HepG2 (cell line): ENCODE data around the gene COL25A1. TPM values are rescaled to one million over a fixed set of nuclear protein-coding genes. Genes with fewer than 3 reads are reported as not detected.

ENCODE experiments used
- ATAC-seq: fragments of 200-7000 bp; cut with Tn5 transposase; 3 replicates; pipeline ENCODE4 v1.9.1; 2020; ENCODE audit warnings: mild to moderate bottlenecking, moderate library complexity
- BruUV-seq: library from RNA; stranded (reverse); fragments of 400-500 nt; replicated peaks from 2 replicates; lab custom pipeline; 2021; lab: Mats Ljungman, UMichigan
- CTCF ChIA-PET: fragments of 300-600 bp; formaldehyde crosslinking; extraction: SDS; loops from one replicate; lab custom pipeline; 2021; ENCODE audit warnings: low total read pairs, inconsistent platforms, low intra/inter-chr PET ratio; lab: Yijun Ruan, JAX
- POLR2A ChIA-PET: fragments of 350-600 bp; sonication (Branson Sonifier 250); formaldehyde crosslinking; loops from one replicate; lab custom pipeline; 2020; ENCODE audit warnings: antibody characterized with exemption, inconsistent platforms; lab: Yijun Ruan, JAX
- DNase-seq: peaks from one replicate; pipeline ENCODE4 v3.0.0-alpha.2; 2015; ENCODE audit warnings: low spot score
- FAIRE-seq: peaks from 3 replicates; lab custom pipeline; 2011; peaks lifted over from hg19 to GRCh38; lab: Jason Lieb, UNC
- H2AFZ ChIP-seq: one replicate; pipeline ENCODE4 v1.6.1; 2011; ENCODE audit warnings: low read length, inconsistent platforms
- H3K27ac ChIP-seq: fragments of 300-600 bp; 3 replicates; pipeline ENCODE4 v1.8.0; 2011; ENCODE audit warnings: mixed run types, mild to moderate bottlenecking, mixed read lengths, low read length, inconsistent platforms; ENCODE audit not compliant: insufficient read depth; ENCODE audit errors: extremely low read length
- H3K27me3 ChIP-seq, 2 experiments: fragments of 200-600 bp in 1 of 2; 2 replicates in 1 of 2; 3 replicates in 1 of 2; pipeline versions ENCODE4 v1.6.0 to v1.8.0; 2011; ENCODE audit warnings: low read length in 2 of 2, mild to moderate bottlenecking in 2 of 2, moderate library complexity in 2 of 2, inconsistent platforms in 1 of 2; ENCODE audit not compliant: insufficient read depth in 2 of 2, control insufficient read depth in 1 of 2
- H3K36me3 ChIP-seq, 2 experiments: fragments of 200-600 bp in 1 of 2; replicated peaks in 1 of 2; 2 replicates in 1 of 2; 3 replicates in 1 of 2; pipeline versions ENCODE4 v1.5.1 to v1.8.0; 2011; ENCODE audit warnings: low read length in 2 of 2, inconsistent platforms in 1 of 2; ENCODE audit not compliant: insufficient read depth in 2 of 2, control insufficient read depth in 1 of 2
- H3K4me1 ChIP-seq: 2 replicates; pipeline ENCODE4 v1.5.1; 2012; ENCODE audit warnings: low read length, inconsistent platforms; ENCODE audit not compliant: insufficient read depth
- H3K4me2 ChIP-seq: 2 replicates; pipeline ENCODE4 v1.6.0; 2011; ENCODE audit warnings: low read depth, low read length, inconsistent platforms
- H3K4me3 ChIP-seq, 3 experiments: fragments of 200-600 bp in 1 of 3; sonication (generic), shearing (Covaris generic) in 1 of 3; replicated peaks in 1 of 3; 2 replicates each; pipeline ENCODE4 v1.5.1; 2011 to 2016; ENCODE audit warnings: low read length in 3 of 3, inconsistent platforms in 2 of 3, low read depth in 2 of 3, mild to moderate bottlenecking in 2 of 3, control low read depth in 1 of 3, mixed read lengths in 1 of 3; ENCODE audit not compliant: insufficient read depth in 1 of 3
- H3K79me2 ChIP-seq: one replicate; pipeline ENCODE4 v1.6.1; 2011; ENCODE audit warnings: low read length, inconsistent platforms; ENCODE audit not compliant: insufficient read depth
- H3K9ac ChIP-seq: 2 replicates; pipeline ENCODE4 v1.6.0; 2011; ENCODE audit warnings: mild to moderate bottlenecking, low read depth, low read length, inconsistent platforms; ENCODE audit not compliant: insufficient read depth
- H3K9me3 ChIP-seq: 2 replicates; pipeline ENCODE4 v1.5.1; 2012; ENCODE audit warnings: mild to moderate bottlenecking, low read length
- H4K20me1 ChIP-seq: 2 replicates; pipeline ENCODE4 v1.6.0; 2011; ENCODE audit warnings: inconsistent platforms, mild to moderate bottlenecking, low read length, moderate library complexity; ENCODE audit not compliant: insufficient read depth
- HNF4G ChIP-seq, 2 experiments: sonication (generic) in 1 of 2; formaldehyde crosslinking in 1 of 2; IDR thresholded peaks; 2 replicates each; pipeline versions ENCODE4 v1.4.0 to v1.6.1; 2011 to 2020; ENCODE audit warnings: borderline replicate concordance in 2 of 2, low read depth in 2 of 2, mild to moderate bottlenecking in 2 of 2, low read length in 1 of 2, missing genetic modification reagents in 1 of 2, moderate library complexity in 1 of 2
- IKZF4 ChIP-seq: sonication (generic); formaldehyde crosslinking; IDR thresholded peaks from 2 replicates; pipeline ENCODE4 v1.5.1; 2020; ENCODE audit warnings: borderline replicate concordance, mild to moderate bottlenecking, low read depth, missing genetic modification reagents; ENCODE audit errors: not compliant biosample characterization
- KLF12 ChIP-seq: sonication (generic); formaldehyde crosslinking; IDR thresholded peaks from 2 replicates; pipeline ENCODE4 v1.4.0; 2020; ENCODE audit warnings: missing genetic modification reagents, borderline replicate concordance
- POLR2A ChIP-seq, 2 experiments: IDR thresholded peaks; 2 replicates each; pipeline ENCODE4 v1.6.1; 2011; ENCODE audit warnings: low read depth in 2 of 2, low read length in 2 of 2, mild to moderate bottlenecking in 1 of 2, moderate library complexity in 1 of 2; ENCODE audit not compliant: insufficient read depth in 1 of 2
- RAD21 ChIP-seq: fragments of 450-650 bp; formaldehyde crosslinking; IDR thresholded peaks from 2 replicates; pipeline ENCODE4 v1.5.0; 2020; ENCODE audit warnings: mild to moderate bottlenecking
- SKI ChIP-seq: fragments of 450-650 bp; IDR thresholded peaks from one replicate; pipeline ENCODE4 v1.6.1; 2018; ENCODE audit warnings: mild to moderate bottlenecking; ENCODE audit not compliant: partially characterized antibody
- SNAI1 ChIP-seq: sonication (generic); formaldehyde crosslinking; IDR thresholded peaks from 2 replicates; pipeline ENCODE4 v1.5.0; 2020; ENCODE audit warnings: mild to moderate bottlenecking, missing genetic modification reagents, borderline replicate concordance
- STAT5B ChIP-seq: sonication (generic); formaldehyde crosslinking; IDR thresholded peaks from 2 replicates; pipeline ENCODE4 v1.4.0; 2020; ENCODE audit warnings: missing genetic modification reagents
- TERF1 ChIP-seq: sonication (generic); formaldehyde crosslinking; IDR thresholded peaks from 2 replicates; pipeline ENCODE4 v1.8.0; 2022; ENCODE audit warnings: mild to moderate bottlenecking, missing genetic modification reagents, moderate library complexity
- XBP1 ChIP-seq: sonication (generic); formaldehyde crosslinking; IDR thresholded peaks from 2 replicates; pipeline ENCODE4 v1.5.0; 2020; ENCODE audit warnings: missing genetic modification reagents
- ZBTB38 ChIP-seq: sonication (generic); formaldehyde crosslinking; IDR thresholded peaks from 2 replicates; pipeline ENCODE4 v1.5.1; 2020; ENCODE audit warnings: mild to moderate bottlenecking, missing genetic modification reagents
- ZFX ChIP-seq: sonication (generic); formaldehyde crosslinking; IDR thresholded peaks from 2 replicates; pipeline ENCODE4 v1.4.0; 2020; ENCODE audit warnings: mild to moderate bottlenecking, low read depth, missing genetic modification reagents, moderate library complexity
- ZNF143 ChIP-seq: sonication (generic); formaldehyde crosslinking; IDR thresholded peaks from 2 replicates; pipeline ENCODE4 v1.4.0; 2020; ENCODE audit warnings: missing genetic modification reagents
- ZNF234 ChIP-seq: sonication (generic); formaldehyde crosslinking; conservative IDR thresholded peaks from 2 replicates; pipeline ENCODE4 v1.5.1; 2020; ENCODE audit warnings: mild to moderate bottlenecking, missing genetic modification reagents
- ZNF260 ChIP-seq: sonication (generic); formaldehyde crosslinking; IDR thresholded peaks from 2 replicates; pipeline ENCODE4 v1.4.0; 2020; ENCODE audit warnings: missing genetic modification reagents, low read depth, mild to moderate bottlenecking, borderline replicate concordance
- ZNF510 ChIP-seq: sonication (generic); formaldehyde crosslinking; IDR thresholded peaks from 2 replicates; pipeline ENCODE4 v1.4.0; 2020; ENCODE audit warnings: low read depth, mild to moderate bottlenecking, missing genetic modification reagents
- ZNF576 ChIP-seq: sonication (generic); formaldehyde crosslinking; IDR thresholded peaks from 2 replicates; pipeline ENCODE4 v1.4.0; 2020; ENCODE audit warnings: mild to moderate bottlenecking, missing genetic modification reagents
- ZNF777 ChIP-seq: sonication (generic); formaldehyde crosslinking; IDR thresholded peaks from 2 replicates; pipeline ENCODE4 v1.4.0; 2020; ENCODE audit warnings: missing genetic modification reagents
- ZSCAN21 ChIP-seq: sonication (generic); formaldehyde crosslinking; IDR thresholded peaks from 2 replicates; pipeline ENCODE4 v1.8.0; 2022; ENCODE audit warnings: mild to moderate bottlenecking, missing genetic modification reagents, moderate library complexity, borderline replicate concordance
- ZZZ3 ChIP-seq: sonication (generic); formaldehyde crosslinking; IDR thresholded peaks from 2 replicates; pipeline ENCODE4 v1.4.0; 2020; ENCODE audit warnings: missing genetic modification reagents, mild to moderate bottlenecking, borderline replicate concordance
- WGBS: methylation state at CpG from one replicate; pipeline ENCODE4 v1.1.6; 2017; ENCODE audit warnings: low lambda C conversion rate; 5-methylcytosine and 5-hydroxymethylcytosine counted together
- in situ Hi-C: cut with HindIII; loops from 2 replicates; pipeline ENCODE4 v1.10.0; 2017; ENCODE audit warnings: low pct_unique_long_range_greater_than_20kb; ENCODE audit not compliant: extremely low pct_ligation_motif_present
- intact Hi-C: fragments of 100-400 bp; cut with micrococcal nuclease; formaldehyde crosslinking; loops from one replicate; pipeline ENCODE4 v1.10.0; 2022; ENCODE audit not compliant: unreplicated experiment
- polyA plus RNA-seq, 8 experiments: library from polyadenylated mRNA; depleted of rRNA in 3 of 8; stranded (reverse) in 7 of 8; unstranded in 1 of 8; fragments of >200 nt; fragmentation: Illumina TruSeq in 4 of 8; extraction: Trizol in 4 of 8; gene quantifications; 2 replicates each; pipeline versions ENCODE4 v1.2.1 to v1.2.3, GENCODE V29; 2011 to 2016; ENCODE audit warnings: low read depth in 4 of 8, missing spikeins in 1 of 8, mixed read lengths in 1 of 8; ENCODE audit not compliant: insufficient read depth in 1 of 8
- total RNA-seq, 5 experiments: library from RNA; depleted of rRNA; stranded (reverse); fragments of >200 nt; fragmentation: Illumina TruSeq; extraction: Trizol; gene quantifications; 2 replicates each; pipeline ENCODE4 v1.2.3, GENCODE V29; 2016; ENCODE audit warnings: low read depth in 1 of 5
- TF ChIP-seq, protein P1 (sequence below): sonication (generic); formaldehyde crosslinking; IDR thresholded peaks from 2 replicates; pipeline ENCODE4 v1.4.0; 2020; ENCODE audit warnings: missing genetic modification reagents

The COL25A1 gene
- total and polyA plus RNA-seq, 2 of the 13 experiments (the other 11 are each of a cell fraction or from before 2014, with no cell fraction given): not detected

DNA sequence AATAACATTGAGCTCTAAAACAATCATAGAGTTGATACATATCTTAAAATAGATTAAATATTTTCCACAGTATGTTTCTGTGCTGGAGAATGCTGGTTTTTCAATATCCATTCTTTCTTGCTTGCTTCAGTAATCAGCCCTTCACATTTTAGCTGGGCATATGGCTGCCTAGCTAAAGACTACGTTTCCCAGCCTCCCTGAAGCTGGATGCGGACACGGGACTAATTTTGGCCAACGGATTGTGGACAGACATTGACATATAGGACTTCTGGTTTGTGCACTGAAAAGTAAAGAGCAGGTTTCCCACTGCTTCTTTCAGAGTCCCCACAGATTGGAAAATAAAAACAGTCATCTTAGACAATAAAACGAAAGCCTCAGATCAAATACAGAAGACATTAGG lies 97.3 kb downstream of the COL25A1 start (continued):
- TF ChIP-seq TERF1: no peak
- TF ChIP-seq ZNF234 (CRISPR knock-in tag): no peak
- no peak for TF ChIP-seq ZNF576
- no peak for TF ChIP-seq IKZF4 (CRISPR knock-in tag)
- no peak for TF ChIP-seq XBP1
- TF ChIP-seq SKI: no peak

- H3K4me2 ChIP-seq: no peak overlapping the region
- no peak overlapping the region for H3K9ac ChIP-seq
- no peak overlapping the region for H3K4me3 ChIP-seq
- ChIA-PET POLR2A (no interaction called here), CTCF (no interaction called here)
- FAIRE-seq (no peak), DNase-seq (no peak), ATAC-seq (no peak)
- no peaks in the 10 kb centered on the region for H3K27me3 ChIP-seq
- no peaks in the 10 kb centered on the region for H3K36me3 ChIP-seq
- H3K79me2 ChIP-seq: no peaks in the 10 kb centered on the region
- no peaks in the 10 kb centered on the region for H3K4me1 ChIP-seq
- TF ChIP-seq RAD21 (CRISPR knock-in tag) (no peak), ZNF510 (CRISPR knock-in tag) (no peak), POLR2A (IDR thresholded peaks at IDR 0.05; ENCODE audit: insufficient read depth in 1 of 2, low read depth in 2 of 2, low read length in 2 of 2) (no peak), ZNF777 (CRISPR knock-in tag) (no peak), KLF12 (CRISPR knock-in tag) (no peak), ZZZ3 (CRISPR knock-in tag) (no peak), STAT5B (CRISPR knock-in tag) (no peak), ZNF260 (CRISPR knock-in tag) (no peak), HNF4G (IDR thresholded peaks at IDR 0.05; ENCODE audit: borderline replicate concordance, low read depth, low read length) (no peak), HNF4G (CRISPR knock-in tag; IDR thresholded peaks at IDR 0.05; ENCODE audit: borderline replicate concordance, low read depth) (no peak), ZNF143 (CRISPR knock-in tag) (no peak), SNAI1 (no peak), ZBTB38 (CRISPR knock-in tag) (no peak), ZFX (CRISPR knock-in tag) (no peak), ZSCAN21 (CRISPR knock-in tag) (no peak)
- TF ChIP-seq, protein P1, sequence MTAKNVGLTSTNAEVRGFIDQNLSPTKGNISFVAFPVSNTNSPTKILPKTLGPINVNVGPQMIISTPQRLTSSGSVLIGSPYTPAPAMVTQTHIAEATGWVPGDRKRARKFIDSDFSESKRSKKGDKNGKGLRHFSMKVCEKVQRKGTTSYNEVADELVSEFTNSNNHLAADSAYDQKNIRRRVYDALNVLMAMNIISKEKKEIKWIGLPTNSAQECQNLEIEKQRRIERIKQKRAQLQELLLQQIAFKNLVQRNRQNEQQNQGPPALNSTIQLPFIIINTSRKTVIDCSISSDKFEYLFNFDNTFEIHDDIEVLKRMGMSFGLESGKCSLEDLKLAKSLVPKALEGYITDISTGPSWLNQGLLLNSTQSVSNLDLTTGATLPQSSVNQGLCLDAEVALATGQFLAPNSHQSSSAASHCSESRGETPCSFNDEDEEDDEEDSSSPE: no peak
- intact Hi-C loops (no loop called here), in situ Hi-C loops (no loop called here)
- H2AFZ ChIP-seq: no peak overlapping the region
- no peaks in the 10 kb centered on the region for H3K9me3 ChIP-seq
- H4K20me1 ChIP-seq: no peaks in the 10 kb centered on the region
- H3K27ac ChIP-seq: no peak overlapping the region
- no TSS peak for BruUV-seq
- WGBS: 0% methylated on average over 1 of the region's 1 CpG
Measured at GRCh38 chr4:109199585-109199984, 102.9 kb downstream of the COL25A1 start.
